Hematopoietic multipotent progenitor cell treated with erythropoietin and hydrocortisone succinate and interleukin-3 and kit ligand, for 6 days (in vitro differentiated cells): ENCODE results near the gene TMTC2.
"Not testable (repeated sequence)": the region's sequence is repeated elsewhere in the genome, so short reads cannot be mapped to it uniquely, and the experiment has no call there.

ENCODE experiments used
- DNase-seq: peaks from one replicate; pipeline ENCODE4 v3.0.0-alpha.2; 2015

The TMTC2 gene

DNA sequence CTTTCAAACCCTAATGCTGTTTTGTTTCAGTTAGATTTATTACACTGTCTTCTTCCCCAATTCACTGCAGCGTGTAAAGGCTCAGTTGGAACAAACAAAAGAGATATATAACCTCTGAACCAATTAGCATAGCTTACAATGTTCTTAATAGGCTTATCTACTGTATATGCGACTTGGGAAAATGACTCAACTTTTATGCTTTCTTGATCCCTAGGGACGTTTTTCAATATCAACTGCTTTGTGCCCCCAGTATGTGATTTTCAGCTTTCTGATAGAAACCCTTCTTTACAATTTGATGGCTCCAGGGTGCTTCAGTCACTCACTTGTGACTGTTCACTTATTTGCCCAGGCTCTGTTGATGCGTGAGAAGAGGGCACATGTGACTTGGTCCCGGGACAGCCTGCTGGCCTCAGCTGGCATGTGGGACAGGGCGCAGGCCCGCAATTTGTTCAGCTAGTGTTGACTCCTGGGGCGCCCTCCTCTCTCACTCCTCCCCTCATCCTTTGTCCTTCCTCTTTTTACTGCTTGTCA is 107.1 kb downstream of the TMTC2 start:
- DNase-seq = no peak

DNA sequence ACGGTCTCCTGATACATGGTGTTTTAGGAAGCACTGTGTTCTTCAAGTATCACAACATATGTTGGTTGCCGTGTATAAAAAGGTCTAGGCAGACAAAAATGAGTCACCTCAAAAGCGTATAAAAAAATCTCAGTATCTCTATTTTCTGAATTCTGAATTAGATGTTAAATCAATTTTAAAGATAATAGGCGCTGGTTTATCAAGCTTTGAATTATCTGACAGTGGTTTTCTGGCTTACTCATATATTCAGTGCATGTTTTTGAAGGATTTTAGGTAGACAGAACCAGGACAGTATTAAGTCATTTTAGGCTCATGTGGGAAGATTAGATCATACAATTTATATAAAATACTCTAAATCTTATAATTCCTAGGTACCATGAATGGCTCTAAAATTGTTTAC is 110.8 kb downstream of the TMTC2 start:
- DNase-seq = no peak

GRCh38 chr12:82800185-82800584 is 113.5 kb downstream of the TMTC2 start:
- DNase-seq = no peak

- no peak for DNase-seq
Observed at GRCh38 chr12:82801951-82802610, 115.4 kb downstream of the TMTC2 start.

- no peak for DNase-seq
Observed at GRCh38 chr12:82803201-82803600, 116.5 kb downstream of the TMTC2 start.

GRCh38 chr12:82804601-82805000 is 117.9 kb downstream of the TMTC2 start:
- DNase-seq = no peak

- not testable (repeated sequence) for DNase-seq
Observed at GRCh38 chr12:82805004-82805403, 118.3 kb downstream of the TMTC2 start.

DNA sequence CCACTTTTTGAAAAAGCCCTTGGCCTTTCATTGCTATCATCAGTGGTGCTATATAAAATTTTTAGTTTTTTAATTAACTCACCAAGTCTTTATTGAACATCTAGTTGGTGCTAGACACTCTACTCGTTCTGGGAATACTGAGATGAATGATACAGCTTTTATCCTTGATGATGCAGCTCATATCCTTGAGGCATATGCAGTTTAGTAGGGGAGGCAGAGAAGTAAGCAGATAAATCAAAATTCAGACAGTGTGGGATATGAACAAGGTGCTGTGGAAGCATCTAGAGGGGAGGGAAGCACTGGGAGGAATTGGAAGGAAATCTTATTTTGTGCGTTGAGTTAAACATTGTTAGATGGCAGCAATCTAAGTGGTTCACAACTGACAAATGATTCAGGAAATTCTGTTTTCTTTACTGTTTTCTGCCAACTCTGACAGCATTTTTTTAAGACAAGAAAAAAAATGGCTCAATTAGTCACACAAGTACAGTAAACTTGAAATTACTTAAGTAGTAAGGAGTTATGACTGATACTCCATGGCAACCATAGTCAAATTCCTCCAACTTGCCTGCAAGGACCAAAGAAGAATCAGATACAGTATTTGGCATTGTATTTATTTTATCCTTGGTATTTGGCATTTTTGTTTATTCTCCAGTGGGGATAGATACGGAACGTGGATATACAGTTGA is 119.2 kb downstream of the TMTC2 start:
- no peak for DNase-seq

DNA sequence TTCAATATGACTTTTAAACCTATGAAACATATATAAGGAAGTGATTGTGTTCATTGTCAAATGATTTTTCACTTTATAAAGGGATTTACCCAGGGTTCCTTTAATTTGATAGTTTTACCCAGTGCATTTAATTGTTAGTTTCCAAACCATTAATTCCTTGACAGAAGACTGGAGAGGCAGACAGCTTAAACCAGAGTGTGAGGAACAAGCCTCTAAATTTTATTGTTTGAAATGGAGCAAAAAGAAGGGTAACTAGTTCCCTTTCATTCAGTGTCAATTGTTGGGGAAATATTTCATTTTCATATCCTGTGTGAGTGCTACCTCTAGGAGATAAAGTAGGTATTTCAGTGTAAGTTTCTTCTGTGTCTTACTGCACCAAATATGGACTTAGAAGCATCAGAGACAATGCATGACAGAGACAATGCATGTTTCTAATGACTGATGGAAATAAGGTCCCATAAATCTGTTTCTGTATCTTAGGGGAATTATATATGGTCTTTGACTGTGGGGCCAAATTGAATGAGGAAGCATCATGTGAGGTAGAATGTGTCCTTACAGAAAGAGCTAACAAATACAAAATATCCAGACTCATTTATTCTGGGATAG is 120.5 kb downstream of the TMTC2 start:
- DNase-seq = no peak

DNA sequence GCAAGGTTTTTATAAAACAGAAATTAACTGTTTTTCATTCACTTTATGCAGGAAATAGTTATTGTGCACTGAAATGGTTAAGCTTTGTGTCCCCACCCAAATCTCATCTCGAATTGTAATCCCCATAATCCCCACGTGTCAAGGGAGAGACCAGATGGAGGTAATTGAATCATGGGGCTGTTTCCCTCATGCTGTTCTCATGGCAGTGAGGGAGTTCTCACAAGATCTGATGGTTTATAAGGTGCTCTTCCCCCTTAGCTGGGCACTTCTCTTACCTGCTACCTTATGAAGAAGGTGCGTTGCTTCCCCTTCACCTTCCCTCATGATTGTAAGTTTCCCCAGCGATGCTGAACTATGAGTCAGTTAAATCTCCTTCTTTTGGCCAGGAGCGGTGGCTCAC is 123.9 kb downstream of the TMTC2 start:
- no peak for DNase-seq

DNA sequence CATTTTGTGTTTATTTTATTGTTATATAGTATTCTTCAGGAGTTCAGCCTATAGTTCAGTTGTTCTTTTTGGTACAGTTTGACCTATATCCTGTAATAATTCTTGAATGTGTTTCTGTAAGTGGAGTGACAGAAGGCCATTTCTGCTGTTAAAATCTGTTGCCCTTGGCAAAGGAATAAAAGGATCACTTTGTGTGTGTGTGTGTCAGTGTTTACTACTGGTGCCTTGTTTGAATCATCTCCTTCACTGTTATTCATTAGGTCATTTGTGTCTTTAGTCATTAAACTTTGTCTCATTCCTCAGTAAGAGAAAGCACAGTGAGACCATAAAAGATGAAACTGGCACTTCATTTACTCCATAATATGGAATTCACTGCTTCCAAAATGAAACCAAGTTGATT is 130.7 kb downstream of the TMTC2 start:
- no peak for DNase-seq

- DNase-seq = no peak
Observed at GRCh38 chr12:82818271-82819035, 131.7 kb downstream of the TMTC2 start.

DNA sequence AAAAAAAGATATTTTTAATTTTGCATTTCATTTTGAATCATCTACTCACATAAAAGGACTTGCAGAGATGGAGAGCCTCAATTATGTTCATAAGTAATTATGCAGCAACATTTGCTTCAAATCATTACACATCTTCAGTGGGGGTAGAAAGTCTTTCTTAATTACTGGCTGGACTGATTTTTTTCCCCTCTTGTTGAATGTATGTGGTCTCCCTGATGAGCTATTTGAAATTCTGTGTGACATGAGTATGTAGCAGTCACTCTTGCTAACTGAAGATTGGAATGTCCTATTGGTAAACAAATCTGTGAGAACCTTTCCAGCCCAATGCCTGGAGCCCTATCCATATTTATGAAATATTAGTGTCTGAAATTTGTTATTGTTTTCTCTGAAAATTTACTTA is 139.8 kb downstream of the TMTC2 start:
- DNase-seq = no peak

DNA sequence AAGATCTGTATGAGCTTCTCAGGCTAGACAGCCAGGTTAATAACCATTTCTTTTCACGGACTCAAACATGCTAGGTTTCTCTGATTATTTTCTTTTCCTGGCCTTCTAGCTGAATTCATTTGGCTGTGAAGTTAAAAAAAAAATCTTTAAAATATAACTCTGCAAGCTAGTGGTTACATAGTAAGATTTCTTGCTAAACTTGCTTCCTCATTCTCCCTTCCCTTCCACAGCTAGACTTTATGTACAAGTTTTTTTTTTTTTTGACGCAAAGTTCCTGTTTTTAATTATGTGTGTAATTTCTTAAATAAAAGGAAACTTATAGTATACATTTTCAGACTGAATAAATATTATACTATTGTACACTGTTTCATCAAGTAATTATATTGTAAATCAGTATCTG is 145.4 kb downstream of the TMTC2 start:
- DNase-seq = peak; percentile 56

GRCh38 chr12:82832981-82833380 is 146.3 kb downstream of the TMTC2 start:
- no peak for DNase-seq

DNA sequence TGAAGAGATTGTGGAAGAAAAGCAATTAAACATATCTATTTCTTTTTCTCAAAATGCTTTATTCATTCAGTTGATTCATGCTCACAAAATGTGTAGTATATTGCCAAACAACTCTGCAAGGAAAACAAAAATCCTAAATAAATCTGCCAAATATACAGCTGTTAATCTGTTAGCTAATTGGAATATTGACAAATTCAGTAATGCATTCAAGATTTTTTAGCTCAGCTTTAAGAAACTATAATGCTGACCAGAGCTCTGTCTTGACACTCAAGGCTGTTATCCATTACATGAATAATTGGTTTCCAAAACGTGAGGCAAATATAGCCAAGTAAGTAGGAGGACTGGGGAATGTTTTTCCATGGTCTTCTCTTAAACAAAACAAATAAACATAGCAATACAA is 146.8 kb downstream of the TMTC2 start:
- no peak for DNase-seq

DNA sequence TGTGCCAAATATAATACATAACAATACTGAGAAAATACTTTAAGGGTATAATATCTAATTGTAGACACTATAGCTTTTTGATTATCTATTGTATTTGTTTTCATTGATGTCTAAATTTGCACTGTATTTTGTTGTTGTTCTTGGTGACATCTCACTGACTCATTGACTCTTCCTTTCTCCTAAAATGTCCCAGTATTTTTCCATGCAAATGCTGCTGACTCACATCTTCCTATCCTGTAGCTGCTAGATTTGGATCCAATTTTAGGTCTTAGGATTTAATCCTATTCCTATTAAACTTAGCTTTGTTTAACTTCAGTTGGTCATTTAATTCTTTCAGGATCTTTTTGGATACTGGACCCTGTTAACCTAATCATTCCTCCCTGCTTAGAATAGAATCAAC is 148.5 kb downstream of the TMTC2 start:
- DNase-seq = no peak

DNA sequence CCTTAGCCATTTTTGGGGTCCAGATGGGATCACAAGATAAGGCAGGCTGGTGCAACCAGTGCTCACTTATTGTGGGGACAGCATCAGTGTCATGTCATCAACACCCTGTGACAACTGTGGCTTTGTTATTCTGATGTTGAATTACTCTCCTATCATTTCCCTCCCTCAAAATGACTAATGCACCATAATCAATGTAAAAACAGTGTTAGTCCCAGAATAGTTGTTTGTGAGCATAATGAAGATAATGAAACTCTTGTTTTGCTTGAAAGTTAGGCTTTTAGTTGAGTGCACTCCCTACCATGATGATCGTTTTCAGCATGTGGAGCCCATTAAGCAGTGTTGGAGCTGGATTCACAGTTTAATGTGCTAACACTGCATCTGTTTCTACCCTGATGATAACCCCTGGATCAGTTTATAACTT is 151.4 kb downstream of the TMTC2 start:
- DNase-seq = no peak

GRCh38 chr12:82838827-82839226 is 152.1 kb downstream of the TMTC2 start:
- no peak for DNase-seq

- DNase-seq = no peak
Observed at GRCh38 chr12:82839796-82840195, 153.1 kb downstream of the TMTC2 start.

DNA sequence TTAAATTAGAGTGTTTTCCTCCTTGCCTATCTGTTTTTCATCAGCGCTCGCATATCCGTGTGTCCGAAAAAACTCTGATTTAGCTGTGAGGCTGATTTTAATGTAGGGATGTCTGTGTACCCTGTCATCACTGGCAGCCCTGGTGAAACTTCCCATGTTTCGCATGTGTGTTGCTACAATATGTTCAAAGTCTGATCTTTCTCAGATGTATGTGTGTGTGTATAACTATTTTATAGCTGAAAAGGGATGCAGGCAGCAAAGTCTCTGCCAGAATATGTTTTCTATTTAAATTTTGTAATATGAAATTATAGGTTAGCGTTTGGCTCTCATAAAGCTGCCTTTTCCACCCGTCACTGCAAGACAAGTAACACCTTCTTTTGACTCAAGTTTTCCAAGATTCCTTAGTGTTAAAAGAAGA is 154.8 kb downstream of the TMTC2 start:
- no peak for DNase-seq

DNA sequence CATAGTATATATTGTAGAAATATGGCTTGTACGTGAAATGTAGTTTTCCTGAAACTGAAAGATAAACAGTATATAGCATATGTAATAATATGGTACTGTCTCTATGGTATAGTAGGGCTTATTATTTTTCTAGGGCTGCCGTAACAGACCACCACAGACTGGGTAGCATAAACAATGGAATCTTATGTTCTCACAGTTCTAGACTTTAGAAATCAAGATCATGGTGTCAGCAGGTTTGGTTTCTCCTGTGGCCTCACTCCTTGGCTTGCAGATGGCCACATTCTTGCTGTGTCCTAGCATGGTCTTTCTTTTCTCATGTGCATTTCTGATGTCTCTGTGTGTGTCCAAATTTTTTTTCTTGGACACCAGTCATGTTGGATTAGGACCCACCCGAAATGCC is 155.8 kb downstream of the TMTC2 start:
- DNase-seq = no peak

- not testable (repeated sequence) for DNase-seq
Observed at GRCh38 chr12:82845076-82845475, 158.4 kb downstream of the TMTC2 start.
